ENCODE data around the gene MRPL58. TPM values are rescaled to one million over a fixed set of nuclear protein-coding genes. Genes with fewer than 3 reads are reported as not detected.

The MRPL58 gene
- total and polyA plus RNA-seq, 2 experiments from 2014 or later = 44.8 to 48.4 TPM

GRCh38 chr17:75060434-75061054, 48.1 kb downstream of the MRPL58 start:
- Histone ChIP-seq H3K27ac (no peak overlapping the region), H3K27me3 (no peaks in the 10 kb centered on the region), H3K36me3 (peaks cover 31% of the 10 kb centered on the region), H3K9me3 (ENCODE audit: low read depth) (no peaks in the 10 kb centered on the region), H3K4me3 (no peak overlapping the region), H3K4me1 (ENCODE audit: low read depth) (no peaks in the 10 kb centered on the region)
- TF ChIP-seq CTCF (IDR thresholded peaks at IDR 0.05; ENCODE audit: low read depth, low read length) = no peak
- DNase-seq (ENCODE audit: low read depth in 1 of 2, low spot score in 1 of 2) = no peak

GRCh38 chr17:75061055-75061438, 48.6 kb downstream of the MRPL58 start:
- no peak for DNase-seq (ENCODE audit: low read depth in 1 of 2, low spot score in 1 of 2)
- no peak overlapping the region for H3K27ac ChIP-seq
- H3K27me3 ChIP-seq = no peaks in the 10 kb centered on the region
- TF ChIP-seq CTCF (IDR thresholded peaks at IDR 0.05; ENCODE audit: low read depth, low read length) = no peak
- no peaks in the 10 kb centered on the region for H3K9me3 ChIP-seq (ENCODE audit: low read depth)
- no peak overlapping the region for H3K4me3 ChIP-seq
- H3K36me3 ChIP-seq = peaks cover 29% of the 10 kb centered on the region
- no peaks in the 10 kb centered on the region for H3K4me1 ChIP-seq (ENCODE audit: low read depth)

GRCh38 chr17:75061618-75062017, 49.1 kb downstream of the MRPL58 start:
- DNase-seq (ENCODE audit: low read depth in 1 of 2, low spot score in 1 of 2) = no peak
- peaks cover 23% of the 10 kb centered on the region for H3K36me3 ChIP-seq
- H3K27ac ChIP-seq = no peak overlapping the region
- H3K4me1 ChIP-seq (ENCODE audit: low read depth) = no peaks in the 10 kb centered on the region
- TF ChIP-seq CTCF (IDR thresholded peaks at IDR 0.05; ENCODE audit: low read depth, low read length) = no peak
- no peaks in the 10 kb centered on the region for H3K9me3 ChIP-seq (ENCODE audit: low read depth)
- H3K27me3 ChIP-seq = no peaks in the 10 kb centered on the region
- no peak overlapping the region for H3K4me3 ChIP-seq

GRCh38 chr17:75063201-75063600, 50.7 kb downstream of the MRPL58 start:
- Histone ChIP-seq H3K9me3 (ENCODE audit: low read depth) (no peaks in the 10 kb centered on the region), H3K27me3 (no peaks in the 10 kb centered on the region), H3K36me3 (peaks cover 23% of the 10 kb centered on the region), H3K4me3 (no peak overlapping the region), H3K4me1 (ENCODE audit: low read depth) (no peaks in the 10 kb centered on the region), H3K27ac (no peak overlapping the region)
- no peak for DNase-seq (ENCODE audit: low read depth in 1 of 2, low spot score in 1 of 2)
- TF ChIP-seq CTCF (IDR thresholded peaks at IDR 0.05; ENCODE audit: low read depth, low read length) = no peak

GRCh38 chr17:75063626-75064025, 51.2 kb downstream of the MRPL58 start:
- Histone ChIP-seq H3K9me3 (ENCODE audit: low read depth) (no peaks in the 10 kb centered on the region), H3K36me3 (peaks cover 23% of the 10 kb centered on the region), H3K4me3 (no peak overlapping the region), H3K4me1 (ENCODE audit: low read depth) (no peaks in the 10 kb centered on the region), H3K27ac (no peak overlapping the region), H3K27me3 (no peaks in the 10 kb centered on the region)
- TF ChIP-seq CTCF (IDR thresholded peaks at IDR 0.05; ENCODE audit: low read depth, low read length) = no peak
- DNase-seq (ENCODE audit: low read depth in 1 of 2, low spot score in 1 of 2) = no peak
